HG03575 (cell line): ENCODE results near the gene ICAM4.

Experiments used
- ATAC-seq: cut with Tn5 transposase; IDR thresholded peaks from one replicate; pipeline ENCODE4 v1.9.1; 2021; ENCODE audit not compliant: unreplicated experiment, insufficient number of reproducible peaks, low FRiP score; ENCODE audit errors: extremely low read depth

The ICAM4 gene

GRCh38 chr19:10315335-10316214 lies 28.8 kb downstream of the ICAM4 start, which contains the start of gene FDX2:
TSS of gene FDX2 (minus strand) at chr19:10316015. CDS start at chr19:10315996, 19 bp downstream.
- no peak for ATAC-seq

GRCh38 chr19:10316229-10317044 lies 29.7 kb downstream of the ICAM4 start:
- ATAC-seq, result no peak

GRCh38 chr19:10317045-10317856 lies 30.5 kb downstream of the ICAM4 start:
- ATAC-seq, result no peak

- no peak for ATAC-seq
Measured at GRCh38 chr19:10317857-10318462, 31.2 kb downstream of the ICAM4 start.

- ATAC-seq, result no peak
Measured at GRCh38 chr19:10318807-10319682, 32.3 kb downstream of the ICAM4 start.

GRCh38 chr19:10320602-10321416 lies 34.1 kb downstream of the ICAM4 start:
- no peak for ATAC-seq

GRCh38 chr19:10321417-10321797 lies 34.7 kb downstream of the ICAM4 start:
- no peak for ATAC-seq

- ATAC-seq, result no peak
Measured at GRCh38 chr19:10321874-10322835, 35.4 kb downstream of the ICAM4 start.

GRCh38 chr19:10325732-10326131 lies 39.0 kb downstream of the ICAM4 start:
- ATAC-seq, result no peak

- no peak for ATAC-seq
Measured at GRCh38 chr19:10327793-10328192, 41.0 kb downstream of the ICAM4 start.

- no peak for ATAC-seq
Measured at GRCh38 chr19:10328558-10329429, 42.0 kb downstream of the ICAM4 start.

GRCh38 chr19:10329555-10329954 lies 42.8 kb downstream of the ICAM4 start:
- no peak for ATAC-seq

GRCh38 chr19:10332158-10332964 lies 45.6 kb downstream of the ICAM4 start:
- ATAC-seq, result no peak

- ATAC-seq, result peak; percentile 58
Measured at GRCh38 chr19:10332965-10333757, 46.4 kb downstream of the ICAM4 start, which contains the start of gene RAVER1. TSS of gene RAVER1 (minus strand) at chr19:10333529. CDS start at chr19:10333507, 22 bp downstream.
